GM18526 (cell line): ENCODE results near the gene TMCC1.

Source experiments
- POLR2A ChIP-seq: IDR thresholded peaks from 3 replicates; pipeline ENCODE4 v1.6.1; 2011; ENCODE audit not compliant: insufficient read length; ENCODE audit errors: extremely low read depth

TMCC1 gene

DNA sequence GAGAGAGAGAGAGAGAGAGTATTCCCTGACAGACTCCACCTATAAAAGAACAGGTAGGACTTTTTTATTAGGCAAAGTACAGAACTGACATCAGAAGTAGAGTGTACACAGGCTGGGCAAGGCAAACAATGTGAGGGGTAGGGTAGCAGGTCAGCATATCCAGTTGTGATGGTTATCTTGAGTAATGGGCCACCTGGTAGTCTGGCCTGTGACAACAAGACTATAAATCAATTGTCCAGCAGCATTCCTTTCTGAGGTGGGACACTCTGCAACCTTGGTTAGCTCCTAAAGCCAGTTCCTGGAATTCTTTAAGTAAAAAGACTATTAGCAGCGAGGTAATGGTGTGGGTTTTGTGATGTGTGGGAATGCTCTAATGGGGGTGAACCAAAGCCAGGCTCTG lies 14.9 kb upstream of the TMCC1 start:
- no peak for TF ChIP-seq POLR2A

DNA sequence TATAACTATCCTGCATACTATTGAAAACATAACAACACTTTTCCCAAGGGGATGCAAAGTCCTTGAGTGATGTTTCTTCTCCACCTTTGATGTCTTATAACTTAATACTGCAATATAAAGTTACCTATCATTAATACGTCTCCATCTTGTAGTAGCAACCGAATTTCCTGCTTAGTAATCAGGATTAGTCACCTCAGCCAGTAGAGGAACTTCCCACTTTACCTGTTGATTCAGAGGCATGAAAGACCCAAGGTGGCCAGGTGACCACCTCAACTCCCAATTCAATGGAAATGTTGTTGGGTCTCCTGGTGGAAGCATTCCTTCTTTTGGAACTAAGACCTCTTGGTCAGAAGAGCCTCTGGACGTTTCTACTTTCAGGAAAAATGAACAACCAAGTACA lies 3.5 kb upstream of the TMCC1 start:
- TF ChIP-seq POLR2A: no peak

DNA sequence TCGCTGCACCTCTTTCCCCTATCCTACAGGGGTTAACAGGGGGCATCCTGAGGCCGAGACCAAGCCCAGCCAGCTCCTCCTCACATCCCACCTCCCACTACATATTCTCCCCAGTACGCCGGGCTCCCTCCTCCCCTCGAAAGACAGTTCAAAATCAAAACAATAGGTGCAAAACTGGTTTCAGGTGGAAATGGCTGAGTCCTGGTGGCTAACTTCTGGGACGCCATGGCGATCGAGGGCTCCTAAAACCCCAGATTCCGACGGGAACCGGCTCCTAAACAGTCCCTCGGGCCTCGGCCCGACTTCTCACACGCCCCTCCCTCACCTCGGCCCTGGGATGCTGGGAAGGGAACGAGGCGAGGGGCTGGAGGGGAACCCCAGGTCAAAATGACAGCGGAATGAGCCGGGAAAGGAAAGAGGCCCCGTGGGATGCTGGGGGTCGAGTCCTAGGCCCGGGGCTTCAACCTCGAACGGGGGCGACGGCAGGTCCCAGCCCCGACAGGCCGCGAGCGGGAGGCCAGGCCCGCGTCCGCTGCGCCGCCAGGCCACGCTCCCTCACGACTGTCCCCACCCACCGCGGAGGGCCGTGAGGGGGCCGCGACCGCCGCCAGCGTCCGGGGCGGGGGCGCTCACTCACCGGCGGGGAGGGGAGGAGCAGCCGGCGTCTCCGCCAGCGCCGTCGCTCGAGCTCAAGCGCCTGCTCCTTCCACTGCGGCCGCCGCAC lies 492 bp downstream of the TMCC1 start:
- peak; percentile 63 for TF ChIP-seq POLR2A

DNA sequence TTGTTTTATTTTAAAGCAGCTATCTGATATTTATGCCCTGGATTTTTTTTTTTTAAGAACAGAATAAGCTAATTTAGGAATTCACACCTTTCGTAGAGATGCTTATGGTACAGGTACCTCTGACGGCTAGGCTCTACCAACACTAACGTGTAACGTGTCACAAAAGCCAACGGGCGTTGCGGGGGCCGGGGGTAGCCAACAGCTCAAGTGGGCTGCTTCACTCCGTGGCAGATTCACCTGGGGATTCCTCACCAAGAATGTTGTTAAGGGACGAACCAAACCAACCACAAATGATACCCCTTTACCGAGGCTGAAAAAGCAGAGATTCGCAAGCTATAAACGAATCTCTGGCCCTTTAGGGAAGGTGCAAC lies 1.0 kb downstream of the TMCC1 start:
- TF ChIP-seq POLR2A: no peak

DNA sequence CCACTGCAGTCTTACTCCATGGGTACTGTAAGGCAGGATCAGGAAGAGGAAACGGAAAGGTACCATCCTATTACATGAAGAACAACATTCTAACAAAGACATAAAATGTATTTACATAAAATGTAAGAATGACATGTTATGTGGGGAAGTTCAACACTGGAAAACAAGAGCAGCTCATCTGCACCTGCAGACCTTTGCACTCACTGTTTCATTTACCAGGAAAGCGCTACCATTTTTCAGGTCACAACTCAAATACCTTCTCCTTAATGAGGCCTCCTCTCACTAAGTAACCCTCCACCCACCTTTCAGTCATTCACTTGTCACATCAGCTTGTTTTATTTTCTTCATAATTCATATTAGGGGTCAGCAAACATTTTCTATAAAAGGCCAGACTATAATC lies 2.6 kb downstream of the TMCC1 start:
- no peak for TF ChIP-seq POLR2A

DNA sequence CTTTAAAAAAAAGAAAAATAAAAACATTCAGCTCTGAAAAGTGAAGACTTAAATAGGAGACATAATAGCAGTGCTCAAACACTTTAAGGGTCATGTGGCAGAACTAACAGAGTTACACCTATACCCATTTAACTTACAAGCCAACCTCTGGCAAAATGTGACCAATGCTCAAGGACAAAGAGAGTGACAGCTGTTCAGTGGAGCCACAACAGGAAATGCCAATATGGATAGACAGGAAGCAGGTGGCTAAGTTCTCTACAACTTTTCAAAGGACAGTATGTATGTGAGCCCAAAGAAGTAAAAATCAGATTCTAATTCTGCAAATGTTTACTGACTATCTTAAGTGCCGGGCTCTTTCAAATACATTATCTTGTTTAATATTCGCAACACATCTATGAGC lies 3.4 kb downstream of the TMCC1 start:
- no peak for TF ChIP-seq POLR2A

DNA sequence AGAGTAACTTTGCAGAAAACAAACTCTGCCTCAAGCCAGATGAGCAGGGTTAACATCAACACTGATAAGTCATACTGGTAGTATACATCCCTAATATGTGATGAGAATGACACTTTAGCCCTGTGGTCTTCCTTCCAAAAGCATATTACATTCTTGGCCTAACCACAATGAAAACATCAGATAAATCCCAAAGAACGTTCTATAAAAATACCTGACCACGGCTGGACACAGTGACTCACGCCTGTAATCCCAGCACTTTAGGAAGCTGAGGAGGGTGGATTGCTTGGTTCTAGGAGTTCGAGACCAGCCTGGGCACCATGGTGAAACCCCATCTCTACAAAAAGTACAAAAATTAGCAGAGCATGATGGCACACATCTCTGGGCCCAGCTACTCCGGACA lies 4.7 kb downstream of the TMCC1 start:
- no peak for TF ChIP-seq POLR2A

DNA sequence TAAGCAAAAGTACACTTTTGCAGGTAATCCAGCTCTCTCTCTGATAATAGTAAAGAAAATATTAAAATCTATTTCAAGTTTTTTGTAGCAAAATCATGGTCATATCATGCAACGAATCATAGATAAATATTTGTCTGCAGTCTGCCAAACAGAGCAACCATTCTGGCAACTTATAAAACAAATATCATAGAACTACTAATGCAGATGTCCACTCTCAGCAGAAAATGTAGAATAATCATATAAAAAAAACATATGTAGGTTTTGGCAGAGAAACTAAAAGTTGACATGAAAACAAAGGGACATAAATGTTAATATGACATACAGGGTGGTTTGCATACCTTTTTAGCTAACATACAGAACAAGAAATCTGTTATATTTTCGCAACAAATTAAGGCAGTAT lies 12.2 kb downstream of the TMCC1 start:
- no peak for TF ChIP-seq POLR2A

DNA sequence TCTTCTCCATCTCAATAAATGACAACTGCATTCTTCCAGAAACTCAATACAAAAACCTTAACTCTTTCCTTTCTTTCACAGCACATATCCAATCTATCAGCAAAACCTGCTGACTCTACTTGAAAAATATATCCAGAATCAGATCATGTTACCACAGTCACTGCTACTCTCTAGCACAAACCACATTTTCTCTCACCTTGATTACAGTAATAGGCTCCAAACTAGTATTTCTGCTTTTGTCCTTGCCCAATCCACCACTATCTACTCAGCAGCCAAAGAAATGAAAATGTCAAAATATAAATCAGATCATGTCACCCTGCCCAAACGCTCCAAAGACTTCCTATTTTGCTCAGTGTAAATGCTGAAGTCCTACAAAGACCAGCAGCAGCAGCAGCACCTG lies 15.2 kb downstream of the TMCC1 start:
- no peak for TF ChIP-seq POLR2A

DNA sequence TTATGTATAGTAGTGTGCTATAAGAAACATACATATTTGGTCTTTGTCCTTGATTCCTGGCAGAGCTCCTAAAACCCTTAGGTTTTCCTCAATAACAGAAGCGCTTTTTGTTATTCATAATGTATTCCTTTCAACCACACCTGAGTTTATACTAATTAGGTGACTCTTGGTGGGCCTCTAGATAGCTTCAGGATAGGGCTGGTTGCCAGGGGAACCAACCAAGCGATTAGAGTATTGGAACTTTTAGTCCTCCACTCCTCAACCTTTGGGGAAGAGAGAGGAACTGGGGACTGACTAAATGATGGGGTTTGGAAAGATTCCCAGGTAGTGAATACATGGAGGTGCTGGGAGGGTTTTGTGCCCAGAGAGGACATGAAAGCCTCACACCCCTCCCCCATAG lies 24.6 kb downstream of the TMCC1 start:
- no peak for TF ChIP-seq POLR2A

DNA sequence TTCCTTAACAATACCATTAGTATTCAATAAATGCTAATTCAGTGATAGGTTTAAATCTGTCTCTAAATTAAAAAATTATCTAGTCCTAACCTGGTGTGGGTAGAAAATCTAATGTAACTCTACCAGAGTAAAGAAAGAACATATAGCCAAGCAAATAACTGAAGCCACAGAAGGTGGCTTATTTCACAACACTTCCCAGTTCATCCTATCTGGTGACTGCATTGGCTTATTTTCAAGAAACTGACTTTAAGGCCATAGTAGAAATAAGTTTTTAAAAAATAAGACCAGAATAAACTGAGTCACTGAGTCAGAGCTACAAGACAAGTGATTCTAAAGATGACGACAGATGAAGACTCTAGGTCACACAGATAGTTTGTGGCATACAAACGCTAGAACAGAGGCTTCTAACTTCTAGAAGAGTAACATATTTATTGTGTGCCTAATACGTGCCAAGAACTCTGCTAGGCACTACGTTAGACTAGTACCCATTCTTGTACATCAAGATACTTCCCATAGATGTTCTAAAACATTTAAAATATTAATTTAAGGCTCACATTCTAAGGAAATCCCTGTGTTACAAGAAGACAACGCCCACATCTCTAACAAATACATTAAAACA lies 25.9 kb downstream of the TMCC1 start:
- no peak for TF ChIP-seq POLR2A

DNA sequence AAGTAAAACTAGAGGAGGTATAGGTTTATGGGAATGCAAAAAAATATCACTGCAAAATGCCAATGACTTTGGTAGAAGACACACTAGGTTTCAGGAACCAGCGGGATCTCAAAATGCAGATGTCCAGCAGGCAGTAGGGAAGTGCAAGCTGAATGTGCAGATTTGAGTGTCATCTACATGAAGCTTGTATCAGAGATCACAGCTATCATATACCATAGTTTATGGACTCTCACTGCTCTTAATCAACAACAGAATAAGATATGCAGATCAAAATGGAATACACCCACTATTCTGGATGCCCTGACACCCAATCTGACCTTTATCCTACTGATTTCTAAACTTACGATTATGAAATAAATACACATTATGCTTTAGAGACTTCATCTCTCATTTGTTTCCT lies 27.7 kb downstream of the TMCC1 start:
- no peak for TF ChIP-seq POLR2A

DNA sequence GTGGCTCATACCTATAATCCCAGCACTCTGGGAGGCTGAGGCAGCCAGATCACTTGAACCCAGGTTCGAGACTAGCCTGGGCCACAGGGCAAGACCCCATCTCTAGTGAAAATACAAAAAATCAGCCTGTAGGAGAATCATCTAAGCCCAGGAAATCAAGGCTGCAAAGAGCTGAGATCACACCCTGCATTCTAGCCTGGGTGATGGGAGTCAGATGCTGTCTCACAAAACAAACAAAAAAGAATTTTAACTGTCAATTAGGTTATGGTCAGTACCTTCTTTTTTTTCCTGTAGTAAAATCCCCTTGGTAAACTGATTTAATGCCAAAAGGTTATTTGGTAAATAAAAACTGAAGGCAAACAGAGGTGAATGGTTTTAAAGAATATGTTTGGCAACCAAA lies 29.0 kb downstream of the TMCC1 start:
- TF ChIP-seq POLR2A: no peak

DNA sequence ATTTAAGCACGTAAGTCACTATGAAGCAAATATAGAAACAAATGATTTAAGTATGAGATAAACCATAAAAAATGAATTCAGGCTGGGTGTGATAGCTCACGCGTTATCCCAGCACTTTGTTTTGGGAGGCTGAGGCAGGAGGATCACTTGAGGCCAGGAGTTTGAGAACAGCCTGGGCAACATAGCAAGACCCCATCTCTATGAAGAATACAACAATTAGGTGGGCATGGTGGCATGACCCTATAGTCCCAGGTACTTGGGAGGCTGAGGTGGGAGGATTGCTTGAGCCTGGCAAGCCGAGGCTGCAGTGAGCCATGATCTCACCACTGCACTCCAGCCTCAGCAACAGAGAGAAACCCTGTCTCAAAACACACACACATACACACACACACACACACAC lies 34.2 kb downstream of the TMCC1 start:
- no peak for TF ChIP-seq POLR2A

DNA sequence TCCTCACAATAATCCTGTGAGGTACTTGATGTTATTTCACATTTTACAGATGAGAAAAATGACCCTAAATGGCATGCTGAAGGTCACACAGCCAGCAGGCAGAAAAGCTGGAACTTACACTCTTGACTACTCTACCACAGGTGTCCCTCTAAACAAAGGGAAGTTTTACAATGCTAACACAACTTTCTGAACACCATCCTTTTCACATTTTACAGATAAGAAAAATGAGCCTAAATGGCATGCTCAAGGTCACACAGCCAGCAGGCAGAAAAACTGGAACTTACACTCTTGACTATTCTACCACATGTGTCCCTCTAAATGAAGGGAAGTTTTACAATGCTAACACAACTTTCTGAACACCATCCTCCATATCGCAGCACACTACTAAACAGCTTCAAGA lies 35.6 kb downstream of the TMCC1 start:
- TF ChIP-seq POLR2A: no peak

DNA sequence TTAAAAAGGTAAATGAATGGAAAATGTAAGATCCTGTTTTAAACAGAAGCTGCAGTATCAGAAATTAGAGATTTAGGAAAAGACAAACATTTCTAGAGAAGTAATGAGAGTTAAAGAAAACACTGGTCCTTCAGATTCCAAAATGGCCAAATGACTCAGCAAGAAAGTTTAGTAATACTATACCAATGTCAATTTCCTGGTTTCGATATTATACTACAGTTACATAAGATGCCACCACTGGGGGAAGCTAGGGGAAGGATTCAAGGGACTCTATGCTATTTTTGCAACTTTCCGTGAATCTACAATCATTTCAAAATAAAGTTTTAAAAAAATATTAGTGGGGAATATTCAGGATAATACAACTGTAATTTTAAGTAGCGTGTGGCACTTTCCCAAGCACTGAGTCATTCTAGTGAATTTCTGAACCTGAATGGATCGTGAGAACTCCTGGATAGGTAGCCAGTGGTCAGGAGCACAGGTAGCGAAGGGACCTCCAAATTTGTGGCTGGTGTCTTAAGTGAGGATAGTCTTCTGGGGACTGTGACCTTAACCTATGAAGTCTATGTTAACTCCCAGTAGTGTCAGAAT lies 37.6 kb downstream of the TMCC1 start:
- TF ChIP-seq POLR2A: no peak
